ENCODE measurements around the gene SCFD2.
A peak's percentile ranks its signal among the peaks of the same experiment; 100 is the strongest.

The SCFD2 gene

GRCh38 chr4:52869196-52869595 is 496.7 kb downstream of the SCFD2 start:
- DNase-seq: no peak

GRCh38 chr4:52868133-52868532 is 497.7 kb downstream of the SCFD2 start:
- no peak for DNase-seq

GRCh38 chr4:52867163-52867562 is 498.7 kb downstream of the SCFD2 start:
- DNase-seq: no peak

- DNase-seq: no peak
Observed at GRCh38 chr4:52866734-52867133, 499.1 kb downstream of the SCFD2 start.

- no peak for DNase-seq
Observed at GRCh38 chr4:52865300-52865699, 500.6 kb downstream of the SCFD2 start.

- DNase-seq: no peak
Observed at GRCh38 chr4:52864793-52865192, 501.1 kb downstream of the SCFD2 start.

- no peak for DNase-seq
Observed at GRCh38 chr4:52863324-52863723, 502.5 kb downstream of the SCFD2 start.

- no peak for DNase-seq
Observed at GRCh38 chr4:52862639-52863161, 503.2 kb downstream of the SCFD2 start.

- DNase-seq: peak; percentile 42 to 76 (median 62)
Observed at GRCh38 chr4:52861879-52862616, 503.8 kb downstream of the SCFD2 start, which contains the start of gene RASL11B. RASL11B (plus strand) TSS chr4:52862317; CDS start chr4:52862508, 191 bp downstream.

GRCh38 chr4:52861171-52861823 is 504.6 kb downstream of the SCFD2 start:
- DNase-seq: no peak

- DNase-seq: no peak
Observed at GRCh38 chr4:52860361-52860760, 505.5 kb downstream of the SCFD2 start.

- no peak for DNase-seq
Observed at GRCh38 chr4:52856801-52857200, 509.1 kb downstream of the SCFD2 start.

- no peak for DNase-seq
Observed at GRCh38 chr4:52853351-52853750, 512.5 kb downstream of the SCFD2 start.

GRCh38 chr4:52852711-52853110 is 513.1 kb downstream of the SCFD2 start:
- no peak for DNase-seq

- no peak for DNase-seq
Observed at GRCh38 chr4:52852041-52852440, 513.8 kb downstream of the SCFD2 start.

GRCh38 chr4:52850406-52851124 is 515.3 kb downstream of the SCFD2 start:
- DNase-seq: no peak

- no peak for DNase-seq
Observed at GRCh38 chr4:52848254-52848653, 517.6 kb downstream of the SCFD2 start.

- no peak for DNase-seq
Observed at GRCh38 chr4:52846502-52846901, 519.4 kb downstream of the SCFD2 start.

GRCh38 chr4:52844596-52844995 is 521.3 kb downstream of the SCFD2 start:
- no peak for DNase-seq

- no peak for DNase-seq
Observed at GRCh38 chr4:52843958-52844357, 521.9 kb downstream of the SCFD2 start.

GRCh38 chr4:52843351-52843750 is 522.5 kb downstream of the SCFD2 start:
- no peak for DNase-seq

- no peak for DNase-seq
Observed at GRCh38 chr4:52842792-52843191, 523.1 kb downstream of the SCFD2 start.

- DNase-seq: no peak
Observed at GRCh38 chr4:52841682-52842456, 524.0 kb downstream of the SCFD2 start.
